WI38 (cell line): Measurements from ENCODE around the gene SNRNP27.
A peak's percentile ranks its signal among the peaks of the same experiment; 100 is the strongest.

ENCODE experiments used
- H3K4me3 ChIP-seq: 2 replicates; pipeline ENCODE4 v1.5.1; 2011; ENCODE audit warnings: low read depth, mild to moderate bottlenecking, control low read depth, low read length
- CTCF ChIP-seq: IDR thresholded peaks from 2 replicates; pipeline ENCODE4 v1.5.1; 2012; ENCODE audit warnings: low read depth, mild to moderate bottlenecking, control low read depth, low read length

Gene SNRNP27

GRCh38 chr2:69907216-69907615 is 13.5 kb downstream of the SNRNP27 start:
- no peak overlapping the region for H3K4me3 ChIP-seq
- TF ChIP-seq CTCF = no peak

- no peak overlapping the region for H3K4me3 ChIP-seq
- no peak; the same call in 1 of the 2 replicates for TF ChIP-seq CTCF
These were observed 18.3 kb downstream of the SNRNP27 start for GRCh38 chr2:69911985-69912563.

- no peak for TF ChIP-seq CTCF
- H3K4me3 ChIP-seq = peak overlapping the region; percentile 86
These were observed 20.6 kb downstream of the SNRNP27 start for GRCh38 chr2:69914164-69914949.

- no peak for TF ChIP-seq CTCF
- peak within 1 kb of the TSS; percentile 86 for H3K4me3 ChIP-seq
These were observed 21.5 kb downstream of the SNRNP27 start, which contains the start of gene MXD1 for GRCh38 chr2:69914950-69915945. Gene MXD1, plus strand, starts transcription at chr2:69915109. Its CDS starts 222 bp downstream, at chr2:69915331.

GRCh38 chr2:69916106-69916505 is 22.4 kb downstream of the SNRNP27 start:
- peak overlapping the region; percentile 86 for H3K4me3 ChIP-seq
- no peak for TF ChIP-seq CTCF

- TF ChIP-seq CTCF = no peak
- H3K4me3 ChIP-seq = no peak overlapping the region
These were observed 24.1 kb downstream of the SNRNP27 start for GRCh38 chr2:69917852-69918251.
